ENCODE data around the gene RAI1.
"Not testable (repeated sequence)": the region's sequence is repeated elsewhere in the genome, so short reads cannot be mapped to it uniquely, and the experiment has no call there.

Gene RAI1

DNA sequence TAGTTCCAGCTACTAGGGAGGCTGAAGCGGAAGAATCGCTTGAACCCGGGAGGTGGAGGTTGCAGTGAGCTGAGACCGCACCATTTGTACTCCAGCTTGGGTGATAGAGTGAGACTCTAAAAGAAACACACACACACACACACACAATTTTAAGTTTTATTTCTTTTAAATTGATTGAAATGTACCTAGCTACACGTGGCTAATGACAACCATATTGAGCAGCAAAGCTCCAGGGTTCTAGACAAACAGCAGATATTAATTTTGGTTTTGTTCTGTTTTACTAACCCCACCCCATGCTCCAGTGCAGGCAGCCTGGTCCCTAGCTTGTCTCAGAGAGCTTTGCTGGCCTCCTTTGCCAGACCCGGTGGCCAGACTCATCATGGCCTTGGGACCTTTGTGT is 16.0 kb upstream of the RAI1 start:
- no peak for DNase-seq (ENCODE audit: low read depth)

DNA sequence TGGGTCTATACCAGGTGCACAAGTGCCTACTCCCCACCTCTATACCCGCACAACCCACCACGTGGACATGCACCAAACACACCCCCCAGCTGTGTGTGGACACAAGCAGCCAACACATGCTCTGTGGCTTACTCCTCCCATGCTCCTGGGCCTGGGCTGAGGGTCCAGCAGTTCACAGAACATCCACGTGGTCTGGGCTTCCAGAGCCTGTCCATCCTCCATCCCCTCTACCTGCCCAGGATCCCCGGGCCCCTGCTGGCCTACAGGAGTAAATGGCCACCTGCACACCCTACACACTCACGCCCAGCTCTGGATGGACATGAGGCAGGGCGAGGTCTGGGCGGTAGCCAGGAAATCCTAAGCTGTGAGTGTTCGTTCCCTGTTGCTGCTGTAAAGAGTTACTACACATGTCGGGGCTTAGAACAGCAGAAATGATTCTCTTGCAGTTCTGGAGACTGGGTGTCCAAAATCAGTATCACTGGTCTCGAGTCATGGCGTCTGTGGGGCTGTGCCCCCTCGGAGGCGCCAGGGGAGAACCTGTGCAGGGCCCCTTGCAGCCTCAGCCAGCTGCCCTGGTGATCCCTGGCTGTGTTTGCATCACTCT is 15.0 kb upstream of the RAI1 start:
- peak; percentile 80 for DNase-seq (ENCODE audit: low read depth)

DNA sequence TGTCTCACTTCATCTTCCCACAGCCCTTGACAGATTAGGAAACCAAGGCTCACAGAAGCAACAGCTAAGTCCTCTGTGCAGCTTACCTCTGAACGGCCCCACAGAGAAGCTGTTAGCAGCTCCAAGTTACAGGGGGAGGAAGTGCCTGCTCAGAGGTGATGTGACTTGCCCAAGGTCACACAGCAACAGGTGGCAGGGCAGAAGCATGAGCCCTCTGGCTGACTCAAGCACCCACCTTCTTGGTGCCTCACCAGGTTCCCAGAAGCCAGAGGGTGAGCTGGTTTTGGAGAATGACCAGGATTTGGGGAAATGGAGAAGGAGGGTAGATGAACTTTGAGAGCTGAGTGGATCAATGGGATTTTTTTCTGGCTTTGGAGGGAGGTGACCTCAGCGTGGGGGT is 14.0 kb upstream of the RAI1 start:
- DNase-seq (ENCODE audit: low read depth), result no peak

DNA sequence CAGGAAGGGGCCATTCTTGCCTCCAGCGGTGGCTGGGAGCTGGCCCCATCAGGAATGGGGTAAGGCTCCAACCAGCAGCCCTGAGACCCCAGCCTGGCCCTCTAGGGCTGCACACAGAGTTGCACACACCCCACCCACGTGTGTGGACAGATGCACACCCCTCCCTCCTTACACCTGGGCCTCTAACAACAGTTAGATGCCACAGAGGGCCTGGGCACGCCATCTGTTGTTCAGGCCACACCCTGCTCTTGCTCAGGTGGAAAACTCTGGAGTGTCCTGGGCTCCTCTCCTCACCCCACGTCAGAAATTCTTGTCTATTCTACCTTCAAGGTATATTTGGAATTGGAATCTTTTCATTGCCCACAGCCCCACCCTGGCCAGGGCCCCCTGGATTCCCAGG is 13.3 kb upstream of the RAI1 start:
- no peak for DNase-seq (ENCODE audit: low read depth)

DNA sequence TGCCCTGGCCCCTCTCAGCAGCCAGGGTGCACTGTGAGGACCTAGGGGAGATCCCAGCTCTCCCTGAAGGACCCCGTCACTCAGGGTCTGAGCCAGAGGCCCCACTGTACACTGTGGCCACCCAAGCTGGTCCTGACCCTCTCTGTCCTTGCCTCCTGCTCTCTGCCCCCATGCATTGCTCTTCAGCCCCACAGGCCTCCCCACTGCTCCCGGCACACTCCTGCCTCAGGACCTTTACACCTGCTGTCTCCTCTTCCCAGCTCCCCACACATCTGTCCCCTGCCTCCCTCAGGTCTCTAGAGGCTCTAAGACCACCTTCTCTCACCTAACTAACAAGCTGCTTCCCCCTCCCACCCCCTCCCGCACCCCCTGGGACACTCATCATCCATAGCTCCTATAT is 12.9 kb upstream of the RAI1 start:
- no peak for DNase-seq (ENCODE audit: low read depth)

DNA sequence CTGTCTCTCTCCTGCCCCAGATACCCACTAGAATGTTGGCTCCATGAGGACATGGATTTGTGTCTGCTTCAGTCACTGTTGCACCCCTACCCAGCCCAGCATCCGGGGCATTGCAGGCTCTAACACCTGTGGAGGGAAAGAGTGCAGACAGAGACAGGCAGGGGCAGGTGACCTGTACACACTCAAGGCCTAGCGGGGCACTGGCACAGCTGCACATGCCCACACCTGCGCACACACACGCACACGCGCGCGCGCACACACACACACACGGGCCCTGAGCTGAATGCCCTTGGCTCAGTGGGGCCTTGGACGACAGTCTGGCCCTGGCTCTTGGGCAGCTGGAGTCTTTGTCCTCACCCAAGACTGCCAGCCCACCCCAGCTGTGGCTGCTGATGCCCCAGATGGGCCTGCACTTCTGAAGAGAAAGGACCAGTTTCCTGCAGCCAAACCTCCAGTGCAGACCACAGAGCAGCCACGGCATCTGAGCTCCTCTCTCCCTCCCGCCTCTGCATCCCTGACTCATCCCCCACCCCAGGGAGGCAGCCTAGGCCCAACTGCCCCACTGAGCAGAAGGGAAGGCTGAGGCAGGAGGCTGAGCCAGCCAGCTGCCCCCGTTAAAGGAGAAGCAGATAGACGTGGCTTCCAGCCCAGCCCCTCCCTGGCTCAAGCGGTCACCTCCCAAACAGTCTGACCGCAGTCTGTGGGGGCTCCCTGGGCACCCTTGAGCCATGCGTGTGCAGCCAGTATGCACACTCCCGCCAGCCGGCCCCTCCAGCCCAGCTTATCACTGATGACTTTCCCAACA is 12.3 kb upstream of the RAI1 start:
- peak; percentile 45 for DNase-seq (ENCODE audit: low read depth)

DNA sequence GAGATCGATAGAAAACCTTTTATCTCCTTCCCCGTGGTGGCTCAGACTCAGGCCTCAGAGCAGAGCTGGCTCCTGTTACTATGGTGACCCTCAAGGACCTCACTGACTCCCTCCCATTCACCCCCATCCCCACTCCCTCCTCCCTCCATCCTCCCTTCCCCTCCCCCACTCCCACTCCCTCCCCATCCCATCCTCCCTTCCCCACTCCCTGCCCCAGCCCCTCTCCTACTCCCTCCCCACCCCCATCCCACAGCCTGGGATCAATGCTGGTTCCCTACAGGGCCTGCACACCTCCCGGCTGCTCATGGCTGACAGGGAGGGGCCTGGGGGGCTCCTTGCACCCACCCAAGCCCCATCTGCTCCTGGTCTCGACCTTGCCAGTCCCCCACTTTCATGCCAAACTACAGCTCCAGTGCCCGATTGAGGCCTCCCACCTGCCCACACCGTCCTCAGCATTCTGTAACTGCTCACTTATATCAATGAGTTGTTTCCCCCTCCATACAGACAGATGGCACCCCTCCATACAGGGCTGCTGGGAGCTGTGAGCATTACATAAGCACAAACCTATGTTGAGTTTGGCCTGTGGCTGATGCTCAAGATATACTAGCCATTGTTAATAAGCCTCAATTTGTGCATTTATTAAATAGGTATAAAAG is 11.6 kb upstream of the RAI1 start:
- DNase-seq (ENCODE audit: low read depth), result no peak

DNA sequence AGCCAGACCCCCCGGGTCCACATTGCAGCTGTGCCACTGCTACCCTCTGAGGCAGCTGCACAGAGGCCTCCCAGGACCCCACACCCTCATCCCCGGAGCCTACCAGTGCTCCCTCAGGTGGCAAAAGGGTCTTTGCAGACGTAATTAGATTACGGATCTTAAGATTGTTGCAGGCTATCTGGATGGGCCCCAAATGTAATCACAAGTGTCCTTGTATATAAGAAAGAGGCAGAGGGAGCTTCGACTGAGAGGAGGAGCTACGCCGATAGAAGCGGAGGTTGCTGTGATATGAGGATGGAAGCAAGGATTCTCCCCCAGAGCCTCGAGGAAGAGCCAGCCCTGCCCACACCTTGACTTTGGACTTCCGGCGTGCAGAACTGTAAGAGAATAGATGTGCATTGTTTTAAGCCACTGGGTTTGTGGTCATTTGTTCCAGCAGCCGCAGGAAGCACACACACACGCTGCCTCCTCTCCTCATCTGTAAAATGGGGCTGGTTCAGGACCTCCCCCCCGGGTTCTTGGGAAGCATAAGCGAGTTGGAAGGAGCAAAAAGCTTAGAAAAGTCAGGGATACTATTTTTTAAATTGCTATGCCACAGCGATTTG is 10.5 kb upstream of the RAI1 start:
- no peak for DNase-seq (ENCODE audit: low read depth)

DNA sequence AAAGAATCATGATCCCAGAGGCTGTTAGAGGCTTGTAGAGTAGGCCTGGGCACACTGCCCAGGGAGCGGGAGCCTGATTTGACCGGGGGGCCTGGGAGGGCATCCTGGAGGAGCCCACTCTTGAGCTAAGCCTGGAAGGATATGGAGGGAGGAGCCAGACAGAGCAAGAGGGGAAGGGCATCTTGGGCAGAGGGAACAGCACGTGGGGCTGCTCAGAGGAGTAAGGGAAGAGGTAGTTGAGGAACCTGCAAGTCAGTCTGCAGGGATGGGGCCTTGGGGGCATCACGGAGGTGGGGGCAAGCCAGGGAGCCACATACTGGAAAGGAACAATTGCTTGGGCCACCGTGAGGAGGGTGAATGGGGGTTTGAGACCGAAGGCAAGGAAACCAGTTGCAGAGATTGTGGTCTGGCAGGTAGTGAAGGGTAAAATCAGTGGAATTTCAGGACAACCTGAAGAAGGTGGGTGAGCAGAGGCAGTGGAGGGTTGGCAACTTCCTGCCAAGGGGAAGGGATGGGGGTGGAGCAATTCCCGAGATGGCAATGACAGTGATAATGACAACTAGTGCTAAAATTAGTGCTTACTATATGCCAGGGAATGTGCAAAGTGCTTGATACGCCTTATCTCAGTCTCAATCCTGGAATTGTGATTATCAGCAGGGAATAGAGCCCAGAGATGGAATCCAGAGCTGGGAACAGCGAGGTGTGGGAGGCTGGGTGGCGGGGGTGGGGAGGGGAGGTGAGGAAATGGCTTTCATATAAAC is 9.7 kb upstream of the RAI1 start:
- DNase-seq (ENCODE audit: low read depth), result peak; percentile 50

DNA sequence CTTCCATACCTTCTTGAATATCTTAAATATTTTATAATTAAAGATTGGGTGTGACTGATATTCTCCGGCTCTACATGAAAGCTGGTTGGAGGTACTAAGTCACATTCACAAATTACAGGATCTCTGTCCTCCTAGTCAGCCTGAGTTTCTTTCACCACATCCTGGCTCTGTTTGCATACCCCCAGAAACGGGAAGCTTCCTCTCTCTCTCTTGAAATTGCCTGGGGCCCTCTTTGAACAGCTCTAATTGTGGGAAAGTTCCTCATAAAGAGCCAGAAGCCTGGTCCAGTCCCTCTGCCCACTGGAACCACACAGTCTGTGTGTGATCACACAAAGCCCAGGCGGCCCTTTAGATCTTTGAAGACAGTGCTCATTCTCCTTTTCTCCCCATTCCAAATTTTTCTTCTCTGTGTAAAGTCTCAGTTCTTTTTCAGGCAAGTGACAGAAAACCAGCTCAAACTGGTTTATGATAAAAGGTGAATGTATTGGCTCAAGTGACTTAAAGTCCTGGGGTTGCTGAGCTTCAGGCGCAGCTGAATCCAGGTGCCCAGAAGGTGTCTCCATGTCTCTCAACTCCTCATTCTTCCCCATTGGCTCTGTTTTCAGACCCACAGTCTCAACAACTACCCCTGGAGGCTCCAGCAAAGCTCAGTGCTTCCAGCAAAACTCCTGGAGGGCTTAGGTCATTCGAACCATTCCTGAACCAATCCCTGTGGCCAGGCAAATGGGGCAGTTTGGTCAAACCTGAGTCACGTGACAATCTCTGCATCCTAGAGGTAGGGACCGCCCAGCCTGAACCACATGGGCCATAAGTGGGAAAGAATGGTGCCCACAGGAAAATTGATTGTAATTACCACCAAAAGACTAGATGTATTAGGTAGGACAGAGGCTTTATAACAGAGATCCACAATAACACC is 8.5 kb upstream of the RAI1 start:
- DNase-seq (ENCODE audit: low read depth), result peak; percentile 88

DNA sequence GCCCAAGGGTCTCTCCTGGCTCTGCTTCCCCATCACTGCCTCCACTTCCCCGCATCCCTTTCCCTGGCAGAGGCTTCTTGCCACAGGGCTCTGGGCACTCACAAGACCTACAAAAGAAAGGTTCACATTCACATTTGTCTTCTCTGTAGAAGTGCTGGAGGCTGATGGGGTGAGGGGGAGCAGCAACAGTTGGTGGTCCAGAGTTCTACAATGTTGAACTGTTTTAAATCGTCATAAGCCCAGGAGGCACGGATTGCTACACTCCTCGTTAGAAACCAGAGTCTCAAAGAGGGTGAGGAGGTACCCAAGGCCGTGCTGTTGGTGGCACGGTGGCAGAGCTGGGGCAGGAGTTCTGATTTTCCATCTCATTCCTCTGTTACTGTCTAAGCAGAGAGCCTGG is 5.8 kb upstream of the RAI1 start:
- DNase-seq (ENCODE audit: low read depth), result no peak

DNA sequence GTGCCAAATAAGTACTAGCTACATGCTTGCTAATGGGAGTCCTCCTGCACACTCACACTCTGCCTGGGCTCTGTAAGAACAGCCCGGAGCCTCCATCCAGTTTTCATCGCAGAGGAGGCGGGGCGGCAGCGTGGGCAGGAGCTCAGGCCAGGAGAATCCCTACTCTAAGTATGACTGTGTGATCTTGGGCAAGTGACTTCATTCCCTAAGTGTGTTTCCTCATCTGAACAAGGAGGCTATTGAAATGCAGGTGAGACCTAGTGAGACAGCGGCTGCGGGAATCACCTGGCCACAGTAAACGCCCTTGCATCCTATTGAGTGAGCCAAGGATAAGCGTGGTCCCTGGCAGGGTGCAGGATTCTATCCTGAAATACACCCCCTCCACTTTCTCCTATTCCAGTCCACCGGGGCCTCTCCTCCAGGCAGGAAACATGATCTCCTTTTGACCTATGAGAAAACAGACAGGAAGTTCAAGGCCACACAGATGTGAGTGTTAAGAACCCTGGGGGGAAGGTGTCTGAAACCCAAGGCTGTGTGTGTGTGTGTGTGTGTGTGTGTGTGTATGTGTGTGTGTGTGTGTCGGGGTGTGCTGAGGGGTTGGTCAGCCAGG is 5.2 kb upstream of the RAI1 start:
- DNase-seq (ENCODE audit: low read depth), result peak; percentile 43

DNA sequence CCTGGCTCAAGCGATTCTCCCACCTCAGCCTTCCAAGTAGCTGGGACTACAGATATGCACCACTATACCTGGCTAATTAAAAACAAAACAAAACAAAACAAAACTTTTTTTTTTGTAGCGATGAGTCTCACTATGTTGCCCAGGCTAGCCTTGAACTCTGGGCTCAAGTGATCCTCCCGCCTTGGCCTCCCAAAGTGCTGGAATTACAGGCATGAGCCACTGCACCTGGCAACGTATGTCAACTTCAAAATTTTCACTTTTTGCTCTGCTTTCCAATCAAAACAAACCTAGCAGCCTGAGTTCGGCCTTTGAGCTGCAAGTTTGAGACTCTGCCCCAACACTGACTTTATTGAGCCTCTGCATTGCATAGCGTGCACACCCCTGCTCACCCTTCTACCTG is 4.5 kb upstream of the RAI1 start:
- DNase-seq (ENCODE audit: low read depth), result no peak

DNA sequence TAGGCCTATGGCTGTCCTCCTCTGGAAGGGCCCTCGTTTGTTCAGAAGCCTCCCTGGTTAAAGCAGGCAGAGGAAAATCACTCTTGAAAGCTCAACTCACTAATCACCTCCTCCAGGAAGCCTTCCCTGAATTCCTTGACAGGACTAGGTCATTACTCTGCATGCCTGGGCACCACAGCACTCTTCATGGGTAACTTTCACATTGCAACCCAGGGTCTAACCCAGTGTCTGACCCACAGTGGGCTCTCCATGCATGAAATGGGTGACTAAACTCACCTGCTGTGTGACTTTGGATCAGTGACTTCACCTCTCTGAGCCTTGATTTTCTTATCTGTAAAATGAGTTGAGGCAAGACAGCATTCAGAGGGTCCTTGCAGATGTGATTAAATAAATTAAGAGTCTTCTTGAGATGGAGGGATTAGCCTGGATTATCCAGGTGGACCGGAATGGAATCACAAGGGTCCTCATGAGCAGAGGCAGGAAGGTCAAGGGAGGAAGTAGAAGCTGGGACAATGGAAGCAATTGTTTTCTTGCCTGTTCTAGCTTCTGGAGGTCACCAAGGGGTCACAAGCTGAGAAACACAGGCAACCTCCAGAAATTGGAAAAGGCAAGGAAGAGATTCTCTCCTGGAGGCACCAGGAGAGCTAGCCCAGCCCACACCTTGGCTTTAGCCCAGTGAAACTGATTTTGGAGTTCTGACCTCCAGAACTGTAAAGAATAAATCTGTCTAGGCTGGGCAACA is 3.8 kb upstream of the RAI1 start:
- no peak for DNase-seq (ENCODE audit: low read depth)

DNA sequence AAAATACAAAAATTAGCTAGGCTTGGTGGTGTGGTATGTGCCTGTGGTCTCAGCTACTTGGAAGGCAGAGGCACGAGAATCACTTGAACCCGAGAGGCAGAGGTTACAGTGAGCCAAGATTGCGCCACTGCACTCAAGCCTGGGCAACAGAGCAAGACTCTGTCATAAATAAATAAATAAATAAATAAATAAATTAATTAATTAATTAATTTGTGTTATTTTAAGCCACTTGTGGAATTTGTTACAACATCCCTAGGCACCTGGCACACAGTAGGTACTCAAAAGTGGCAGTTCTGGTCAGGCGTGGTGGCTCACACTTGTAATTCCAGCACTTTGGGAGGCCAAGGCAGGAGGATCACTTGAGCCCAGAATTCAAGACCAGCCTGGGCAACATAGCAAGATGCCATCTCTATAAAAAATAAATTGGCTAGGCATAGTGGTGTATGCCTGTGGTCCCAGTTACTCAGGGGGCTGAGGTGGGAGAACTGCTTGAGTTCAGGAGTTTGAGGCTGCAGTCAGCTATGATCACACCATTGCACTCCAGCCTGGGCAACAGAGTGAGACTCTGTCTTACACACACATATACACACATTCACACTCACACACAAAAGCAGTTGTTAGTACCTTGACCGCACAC is 3.1 kb upstream of the RAI1 start:
- DNase-seq (ENCODE audit: low read depth), result not testable (repeated sequence)

DNA sequence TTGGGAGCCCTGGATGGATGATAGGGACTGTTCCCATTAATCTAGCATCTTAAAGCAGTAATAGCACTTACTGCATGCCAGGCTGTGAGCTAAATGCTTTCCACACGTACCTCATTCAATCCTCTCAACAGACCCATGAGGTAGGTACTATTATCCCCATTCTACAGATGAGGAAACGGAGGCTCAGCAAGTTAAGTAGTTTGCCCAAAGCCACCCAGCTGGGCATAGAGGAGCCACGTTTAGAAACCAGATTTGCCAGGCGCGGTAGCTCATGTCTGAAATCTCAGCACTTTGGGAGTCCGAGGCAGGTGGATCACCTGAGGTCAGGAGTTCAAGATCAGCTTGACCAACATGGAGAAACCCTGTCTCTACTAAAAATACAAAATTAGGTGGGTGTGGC is 2.0 kb upstream of the RAI1 start:
- no peak for DNase-seq (ENCODE audit: low read depth)

DNA sequence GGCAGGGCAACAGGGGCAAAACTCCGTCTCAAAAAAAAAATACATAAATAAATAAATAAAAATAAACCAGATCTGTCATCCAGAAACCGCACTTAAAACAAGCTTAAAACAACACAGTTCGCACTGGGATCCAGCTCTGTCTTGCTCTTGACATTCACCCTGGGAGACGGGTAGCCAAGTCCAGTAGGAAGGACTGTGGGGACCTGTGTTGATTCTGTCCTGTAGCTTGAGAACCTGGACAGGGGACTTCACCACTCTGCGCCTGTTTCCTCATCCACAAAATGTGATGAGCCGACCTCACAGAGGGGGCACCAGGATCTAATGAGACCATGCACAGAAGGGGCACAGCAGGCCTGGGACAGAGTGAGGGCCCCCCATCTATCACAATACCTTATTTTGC is 1.5 kb upstream of the RAI1 start:
- DNase-seq (ENCODE audit: low read depth), result no peak

DNA sequence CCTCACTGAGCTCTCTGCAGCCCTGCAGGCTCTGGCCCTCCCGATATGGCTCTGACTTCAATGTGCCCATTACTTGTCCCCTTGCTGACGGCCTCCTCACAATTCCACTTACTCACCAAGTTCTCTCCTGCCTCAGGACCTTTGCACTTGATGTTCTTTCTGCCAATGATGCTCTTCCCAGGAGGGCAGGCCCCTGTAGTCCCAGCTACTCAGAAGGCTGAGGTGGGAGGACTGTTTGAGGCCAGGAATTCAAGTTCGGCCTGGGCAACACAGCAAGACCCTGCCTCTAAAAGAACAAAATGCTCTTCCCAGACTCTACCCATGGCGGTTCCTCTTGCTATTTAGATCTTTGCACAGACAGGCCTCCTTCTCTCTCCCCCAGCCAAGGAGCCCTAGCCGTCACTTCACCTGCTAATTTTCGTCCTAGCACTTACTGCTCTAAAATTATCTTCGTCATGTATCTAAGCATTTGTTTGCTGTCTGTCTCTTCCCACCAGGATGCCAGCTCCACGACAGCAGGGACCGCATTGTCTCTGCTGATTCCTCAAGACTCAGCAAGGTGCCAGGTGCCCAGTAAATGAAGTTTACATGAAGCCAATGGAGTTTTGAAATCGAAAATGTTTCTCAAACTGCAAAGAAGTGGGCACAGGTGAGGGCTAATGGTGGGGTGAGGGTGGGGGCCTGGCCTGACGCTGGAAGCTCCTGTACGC is 626 bp upstream of the RAI1 start:
- DNase-seq (ENCODE audit: low read depth), result no peak

DNA sequence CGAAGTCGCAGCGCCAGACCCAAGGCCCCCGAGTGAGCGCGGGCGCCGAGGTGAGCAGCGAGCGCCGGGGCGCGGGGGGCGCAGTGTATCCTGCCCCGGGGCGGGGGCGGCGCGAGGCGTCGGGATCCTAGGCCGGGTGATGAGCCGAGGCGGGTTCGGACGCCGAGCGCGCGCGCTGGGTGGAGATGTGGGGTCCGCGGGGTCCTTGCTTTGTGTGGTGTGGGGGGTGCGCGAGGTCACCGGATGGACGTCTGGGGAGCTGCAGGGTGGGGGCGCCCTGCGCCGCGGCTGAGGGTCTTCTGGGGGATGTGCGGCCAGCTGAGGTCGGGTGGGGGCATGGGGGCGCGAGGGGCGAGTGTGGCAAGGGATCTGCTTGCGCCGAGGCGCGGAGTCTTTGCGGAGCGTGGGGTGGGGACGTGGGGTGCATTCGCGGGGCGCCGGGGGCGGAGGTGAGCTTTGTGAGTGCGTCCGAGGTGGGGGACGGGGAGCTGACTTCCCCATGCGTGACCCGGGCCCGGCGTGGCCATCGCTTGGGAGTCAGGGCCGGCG is 560 bp downstream of the RAI1 start:
- peak; percentile 34 for DNase-seq (ENCODE audit: low read depth)

Data from EH (cell line).